Ecto neural progenitor cell (in vitro differentiated cells): ENCODE results near the gene CNTNAP2.

ENCODE experiments used
- DNase-seq: peaks from one replicate; pipeline ENCODE4 v3.0.0-alpha.2; 2018; ENCODE audit warnings: low spot score

CNTNAP2 gene

GRCh38 chr7:146296028-146296427 is 179.4 kb downstream of the CNTNAP2 start:
- no peak for DNase-seq

DNA sequence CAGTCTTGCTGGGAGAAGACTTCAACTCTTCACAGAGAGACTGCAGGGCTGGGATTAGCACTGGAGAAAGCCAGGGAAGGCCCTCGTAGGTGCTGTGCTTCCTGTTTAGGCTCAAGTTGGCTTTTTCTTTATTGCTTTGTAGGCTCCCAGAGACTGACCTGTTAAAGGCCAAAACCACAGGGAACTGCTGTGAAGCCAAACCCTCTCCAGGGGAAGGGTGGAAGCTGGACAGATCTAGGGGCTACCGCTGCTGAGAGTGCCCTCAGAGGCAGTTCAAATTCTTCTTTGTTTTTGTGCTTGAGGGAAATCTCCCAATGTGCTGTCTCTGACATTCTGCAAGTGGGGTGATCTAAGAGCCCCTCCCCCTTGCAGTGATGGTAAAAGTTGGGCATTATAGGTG is 198.4 kb downstream of the CNTNAP2 start:
- DNase-seq = no peak

DNA sequence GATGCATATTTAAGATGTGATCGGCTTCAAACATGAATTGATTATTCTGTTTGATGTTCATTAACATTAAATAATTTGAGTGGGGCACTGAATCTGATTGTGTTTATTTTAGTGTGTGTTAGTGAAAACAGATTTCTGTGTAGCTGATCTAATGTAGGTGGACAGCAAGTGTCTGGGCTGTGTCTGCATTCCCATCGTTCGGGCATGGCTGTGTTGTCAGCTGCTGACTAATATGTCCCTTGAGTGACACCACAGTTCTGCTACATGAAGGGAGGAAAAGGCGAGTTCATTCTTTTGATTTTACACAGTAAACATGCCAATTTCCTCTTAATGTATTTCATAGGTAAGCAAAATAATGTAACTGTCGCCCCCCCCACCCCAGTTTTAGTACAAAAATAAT is 203.0 kb downstream of the CNTNAP2 start:
- no peak for DNase-seq

DNA sequence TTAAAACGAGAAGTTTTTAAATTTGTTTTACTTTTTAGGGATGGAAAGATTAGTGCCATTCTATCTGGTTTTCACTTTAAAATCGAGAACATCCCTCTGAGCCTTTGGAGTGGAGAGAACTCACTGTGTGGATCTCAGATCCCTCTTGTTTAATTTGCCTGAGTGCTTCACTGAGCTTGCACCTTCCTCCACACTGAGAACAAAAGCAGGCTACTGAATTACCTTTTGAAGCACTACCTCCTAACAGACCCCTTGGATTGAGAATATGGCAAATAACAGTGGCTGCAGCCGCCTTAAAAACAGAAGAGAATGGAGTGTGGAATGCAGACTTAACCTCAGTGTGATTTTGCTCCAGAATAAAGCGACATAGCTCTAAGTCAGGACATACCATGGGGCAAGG is 204.7 kb downstream of the CNTNAP2 start:
- no peak for DNase-seq

GRCh38 chr7:146331369-146331768 is 214.8 kb downstream of the CNTNAP2 start:
- no peak for DNase-seq

- no peak for DNase-seq
Measured at GRCh38 chr7:146345251-146345650, 228.7 kb downstream of the CNTNAP2 start.

GRCh38 chr7:146346096-146346495 is 229.5 kb downstream of the CNTNAP2 start:
- no peak for DNase-seq

DNA sequence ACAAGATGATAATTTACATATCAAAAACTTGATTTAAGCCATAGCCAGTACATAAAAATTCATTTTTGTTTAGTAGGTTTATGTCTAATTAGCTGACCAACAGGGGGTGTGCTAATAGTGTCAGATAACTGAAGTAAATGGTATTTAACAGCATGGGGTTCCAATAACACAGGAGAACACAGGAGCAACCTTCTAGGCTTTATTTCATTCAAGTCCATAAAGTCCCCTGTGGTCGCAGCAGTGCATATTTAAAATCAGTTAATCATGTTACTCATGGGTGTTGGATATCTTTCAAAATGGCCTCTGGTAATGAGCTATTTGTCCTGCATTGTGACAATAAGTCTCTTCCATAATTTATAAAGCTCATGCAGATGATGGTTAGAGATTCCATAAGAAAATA is 238.6 kb downstream of the CNTNAP2 start:
- DNase-seq = no peak

DNA sequence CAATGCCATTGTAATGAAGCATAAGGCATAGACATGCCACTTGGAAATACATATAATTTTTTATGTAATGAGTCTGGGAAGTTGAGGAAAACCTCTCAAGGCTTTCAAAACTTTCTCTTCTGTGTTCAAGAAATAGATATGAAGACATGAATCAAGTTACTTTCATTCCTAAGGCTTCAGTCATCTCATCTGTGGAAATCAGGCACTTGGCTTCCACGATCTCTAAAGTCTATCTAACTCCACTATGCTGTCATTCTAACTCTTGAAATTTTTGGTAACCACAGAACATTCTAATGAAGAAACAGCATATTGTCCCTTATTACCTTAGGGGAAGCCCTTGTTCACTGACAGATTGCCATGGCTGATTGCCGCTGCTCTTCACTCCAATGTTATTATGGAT is 242.6 kb downstream of the CNTNAP2 start:
- DNase-seq = no peak

DNA sequence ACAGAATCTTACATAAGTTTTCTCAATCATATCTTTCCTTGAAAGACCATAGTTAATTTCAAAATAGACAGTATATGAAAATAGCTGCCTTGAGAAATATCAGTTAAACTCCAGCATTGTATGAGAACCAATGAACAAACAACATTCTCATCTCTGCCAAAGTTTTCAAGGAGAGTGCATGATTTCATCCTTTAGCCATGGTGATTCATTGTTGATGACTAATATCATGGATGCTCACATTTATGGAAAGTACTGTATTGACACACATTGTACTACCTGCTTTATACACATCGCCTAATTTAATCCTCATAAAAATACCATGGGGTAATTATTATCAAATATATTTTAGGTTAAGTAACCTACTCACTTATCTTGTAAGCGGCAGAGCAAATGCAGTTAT is 250.3 kb downstream of the CNTNAP2 start:
- DNase-seq = no peak

- DNase-seq = no peak
Measured at GRCh38 chr7:146370171-146370570, 253.6 kb downstream of the CNTNAP2 start.

- no peak for DNase-seq
Measured at GRCh38 chr7:146375170-146375569, 258.6 kb downstream of the CNTNAP2 start.

DNA sequence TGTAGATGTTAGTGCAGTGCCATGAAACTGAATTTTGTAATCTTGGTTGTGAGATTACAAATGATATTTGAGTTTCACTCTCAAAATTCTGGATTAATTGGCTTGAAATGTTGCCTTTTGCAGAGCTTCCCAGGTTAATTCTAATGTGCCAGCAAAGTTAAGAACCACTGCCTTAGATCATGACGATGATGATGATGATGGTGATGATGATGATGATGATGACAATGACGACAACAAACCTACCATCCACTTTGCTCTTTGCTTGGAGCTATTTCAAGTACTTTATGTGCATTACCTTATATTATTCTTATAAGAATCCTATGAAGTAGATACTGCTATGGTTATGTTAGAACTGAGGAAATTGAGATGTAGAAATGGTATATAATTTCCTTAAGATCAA is 261.6 kb downstream of the CNTNAP2 start:
- no peak for DNase-seq

DNA sequence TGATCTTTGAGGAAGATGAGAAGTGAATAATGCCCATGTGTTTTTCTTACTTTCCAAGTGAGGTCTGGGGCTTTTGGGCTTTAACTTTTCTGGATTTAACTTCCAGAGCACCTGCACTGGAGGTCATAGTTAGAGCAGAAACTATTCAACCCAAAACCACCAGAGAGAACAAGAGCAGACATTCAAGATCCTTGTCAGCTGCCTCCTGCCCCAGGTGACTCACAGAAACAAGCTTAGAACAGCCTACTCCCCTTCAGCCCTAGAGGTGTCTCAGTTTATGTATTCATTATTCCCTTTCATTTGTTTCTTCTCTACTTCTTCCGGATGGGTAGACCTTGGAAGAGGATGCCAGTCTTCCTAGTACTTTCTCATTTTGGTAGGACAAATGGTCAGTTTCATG is 270.5 kb downstream of the CNTNAP2 start:
- DNase-seq = no peak

DNA sequence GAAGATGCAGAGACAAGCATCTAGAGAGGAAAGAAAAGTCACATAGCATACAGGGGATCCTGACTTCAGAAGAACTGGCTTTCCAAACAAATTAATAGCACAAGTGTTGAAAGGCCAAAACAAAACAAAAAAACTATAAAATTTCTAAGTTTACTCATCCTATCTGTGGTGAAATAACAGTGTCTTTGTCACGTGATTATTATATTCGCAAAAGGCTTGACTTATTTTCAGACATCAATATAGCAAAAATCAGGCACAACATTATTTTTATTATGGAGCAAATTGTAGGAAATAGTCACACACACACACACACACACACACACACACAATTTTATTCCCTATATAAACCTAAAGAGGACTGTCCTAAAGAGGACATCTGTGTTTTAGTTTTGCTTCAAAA is 272.3 kb downstream of the CNTNAP2 start:
- DNase-seq = no peak

DNA sequence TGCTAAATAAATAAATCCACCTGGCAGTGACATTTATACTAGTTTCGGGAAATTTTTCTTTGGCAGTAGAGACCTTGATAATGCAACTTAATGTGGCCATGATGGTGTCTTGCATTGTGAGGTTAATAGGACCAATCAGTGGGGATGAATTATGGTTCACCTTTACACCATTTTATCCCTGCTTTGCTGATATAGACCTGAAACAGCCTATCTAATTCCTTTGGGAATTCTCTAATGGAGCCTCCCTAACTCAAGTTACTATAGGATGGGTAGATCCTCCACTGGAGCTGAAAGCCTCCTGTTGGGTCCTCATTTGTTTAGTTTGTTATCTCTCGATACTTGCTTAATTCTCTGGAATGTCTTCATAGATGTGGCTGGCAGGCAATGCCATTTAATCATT is 276.7 kb downstream of the CNTNAP2 start:
- no peak for DNase-seq

GRCh38 chr7:146397141-146397540 is 280.5 kb downstream of the CNTNAP2 start:
- no peak for DNase-seq

- no peak for DNase-seq
Measured at GRCh38 chr7:146401939-146402338, 285.3 kb downstream of the CNTNAP2 start.

DNA sequence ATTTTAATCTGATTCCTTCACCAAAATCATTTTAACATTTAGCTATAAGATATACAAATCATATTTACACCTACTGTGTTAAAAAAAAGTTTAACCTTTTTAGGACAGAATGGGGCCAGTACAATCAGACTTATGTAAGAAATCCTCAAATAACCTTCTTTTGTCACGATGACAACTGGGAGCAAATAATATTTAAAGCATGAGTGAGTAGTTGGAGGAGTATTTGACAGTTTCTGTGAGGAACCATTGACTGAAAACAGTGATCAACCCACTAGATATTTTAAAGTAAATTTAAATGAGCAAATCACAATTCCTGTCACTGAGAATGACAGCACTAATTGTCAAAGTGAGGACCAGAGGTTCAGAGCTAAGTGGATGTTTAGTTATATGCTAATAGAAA is 289.1 kb downstream of the CNTNAP2 start:
- DNase-seq = no peak

- DNase-seq = no peak
Measured at GRCh38 chr7:146411975-146412374, 295.4 kb downstream of the CNTNAP2 start.

- DNase-seq = no peak
Measured at GRCh38 chr7:146412781-146413180, 296.2 kb downstream of the CNTNAP2 start.

DNA sequence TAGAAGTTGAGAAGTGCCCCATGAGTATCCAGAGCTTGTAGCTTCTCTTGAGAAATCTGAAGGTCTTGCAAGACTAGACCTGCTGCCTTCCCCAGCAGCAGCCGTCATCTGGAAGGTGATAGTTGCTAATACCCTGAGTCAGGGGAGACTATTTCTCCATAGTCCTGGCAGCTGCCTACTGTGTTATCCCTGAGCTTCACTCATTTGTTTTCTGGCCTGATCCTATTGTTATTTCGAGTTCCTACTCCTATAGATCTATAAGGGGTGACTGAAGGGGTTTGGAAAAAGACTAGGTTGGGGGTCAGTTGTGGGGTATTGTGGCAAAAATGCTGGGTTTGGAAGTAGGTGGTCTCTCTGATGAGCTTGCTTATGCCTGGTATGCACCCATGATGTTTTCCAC is 297.8 kb downstream of the CNTNAP2 start:
- DNase-seq = no peak

DNA sequence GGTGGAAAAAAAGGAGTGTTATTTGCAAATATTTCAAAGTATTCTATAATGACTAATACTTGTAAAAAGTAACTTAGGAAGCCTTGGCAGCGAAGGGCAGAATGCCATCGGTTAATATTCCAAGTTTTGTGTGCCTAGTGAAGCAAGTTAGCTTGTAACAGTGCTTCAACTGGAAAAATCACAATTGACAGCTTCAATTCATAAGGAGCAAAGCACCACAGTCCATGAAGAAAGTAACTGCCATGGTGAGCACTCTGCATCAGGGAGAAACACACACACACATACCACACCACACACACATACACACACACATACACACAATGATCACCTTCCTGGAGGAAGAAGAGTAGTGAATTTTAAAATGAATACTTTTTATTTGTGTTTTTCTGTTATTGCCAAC is 298.3 kb downstream of the CNTNAP2 start:
- DNase-seq = no peak

GRCh38 chr7:146417176-146417575 is 300.6 kb downstream of the CNTNAP2 start:
- no peak for DNase-seq

DNA sequence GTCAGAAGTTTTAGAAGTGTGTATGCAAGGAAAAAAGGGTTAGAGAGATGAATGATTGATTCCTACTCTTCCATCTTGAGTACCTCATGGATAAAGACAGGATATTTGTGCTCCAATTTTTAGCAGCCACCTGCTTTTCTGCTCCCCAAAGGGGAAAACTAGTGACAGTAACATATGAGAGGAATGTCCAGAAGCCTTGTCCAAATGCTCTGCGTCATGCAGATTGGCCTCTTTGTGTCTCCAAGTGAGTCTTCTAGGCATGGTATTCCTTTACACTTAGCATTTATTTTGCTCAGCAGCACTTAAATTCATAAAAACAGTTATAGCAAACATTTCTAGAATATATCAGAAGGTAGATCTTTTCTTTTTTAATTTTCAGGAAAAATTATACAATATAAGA is 306.8 kb downstream of the CNTNAP2 start:
- no peak for DNase-seq
